NCI-H345 (cell line): ENCODE measurements around the gene DIAPH2.

Experiments used
- DNase-seq: peaks from one replicate; lab custom pipeline; 2025; lab: John Stamatoyannopoulos, UW

The DIAPH2 gene

GRCh38 chrX:97309487-97310116, 625.0 kb downstream of the DIAPH2 start:
- no peak for DNase-seq

GRCh38 chrX:97310373-97310772, 625.7 kb downstream of the DIAPH2 start:
- no peak for DNase-seq

- DNase-seq, result no peak
Observed at GRCh38 chrX:97311066-97311778, 626.6 kb downstream of the DIAPH2 start.

- no peak for DNase-seq
Observed at GRCh38 chrX:97314345-97314744, 629.7 kb downstream of the DIAPH2 start.

GRCh38 chrX:97315939-97316338, 631.3 kb downstream of the DIAPH2 start:
- DNase-seq, result no peak

GRCh38 chrX:97320305-97320704, 635.7 kb downstream of the DIAPH2 start:
- no peak for DNase-seq

- DNase-seq, result no peak
Observed at GRCh38 chrX:97322401-97322800, 637.8 kb downstream of the DIAPH2 start.

GRCh38 chrX:97326456-97326855, 641.8 kb downstream of the DIAPH2 start:
- DNase-seq, result no peak

- no peak for DNase-seq
Observed at GRCh38 chrX:97328853-97329390, 644.3 kb downstream of the DIAPH2 start.

- no peak for DNase-seq
Observed at GRCh38 chrX:97330151-97330550, 645.5 kb downstream of the DIAPH2 start.

- no peak for DNase-seq
Observed at GRCh38 chrX:97332963-97333362, 648.3 kb downstream of the DIAPH2 start.

- no peak for DNase-seq
Observed at GRCh38 chrX:97334850-97335249, 650.2 kb downstream of the DIAPH2 start.

GRCh38 chrX:97344724-97345123, 660.1 kb downstream of the DIAPH2 start:
- DNase-seq, result no peak

GRCh38 chrX:97358941-97359340, 674.3 kb downstream of the DIAPH2 start:
- no peak for DNase-seq

- DNase-seq, result no peak
Observed at GRCh38 chrX:97363843-97364242, 679.2 kb downstream of the DIAPH2 start.

- no peak for DNase-seq
Observed at GRCh38 chrX:97366237-97366636, 681.6 kb downstream of the DIAPH2 start.

- DNase-seq, result no peak
Observed at GRCh38 chrX:97367125-97367524, 682.5 kb downstream of the DIAPH2 start.

GRCh38 chrX:97369947-97370346, 685.3 kb downstream of the DIAPH2 start:
- DNase-seq, result no peak

- DNase-seq, result peak; percentile 62
Observed at GRCh38 chrX:97372001-97372766, 687.5 kb downstream of the DIAPH2 start.

GRCh38 chrX:97374266-97374665, 689.6 kb downstream of the DIAPH2 start:
- no peak for DNase-seq

- no peak for DNase-seq
Observed at GRCh38 chrX:97380200-97380599, 695.6 kb downstream of the DIAPH2 start.

GRCh38 chrX:97384685-97385084, 700.0 kb downstream of the DIAPH2 start:
- no peak for DNase-seq

- DNase-seq, result no peak
Observed at GRCh38 chrX:97387004-97387403, 702.4 kb downstream of the DIAPH2 start.
